ENCODE data around the gene SH3GL1. TPM values are rescaled to one million over a fixed set of nuclear protein-coding genes. Genes with fewer than 3 reads are reported as not detected.

Gene SH3GL1
- polyA plus RNA-seq, 1 of the 3 experiments (the other 2 are of a cell fraction) = 82.8 TPM

DNA sequence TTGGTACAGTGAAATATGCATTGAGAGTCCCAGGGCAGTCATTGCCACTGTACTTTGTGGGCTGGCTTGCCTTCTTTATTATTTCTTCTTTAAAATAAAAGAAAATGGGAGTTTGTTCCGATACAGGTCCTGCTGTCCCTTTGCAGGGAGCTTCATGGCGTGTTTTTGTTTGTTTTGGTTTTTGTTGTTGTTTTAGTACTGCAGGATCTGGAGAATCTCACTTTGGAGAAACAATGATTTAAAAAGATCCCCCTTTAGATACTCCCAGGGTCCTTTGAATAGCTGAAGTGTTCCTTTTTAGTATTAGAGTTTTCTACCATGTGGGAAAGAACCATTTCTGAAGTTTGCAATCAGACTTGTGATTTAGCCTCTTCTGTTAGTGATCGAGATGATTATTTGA lies 13.2 kb upstream of the SH3GL1 start:
- peaks cover 0 to 3% of the 10 kb centered on the region in 2 experiments; a peak in 1 of 4 replicates for H3K4me1 ChIP-seq (ENCODE audit: control insufficient read depth in 1 of 2, insufficient read depth in 2 of 2, low read depth in 1 of 2, low read length in 1 of 2)
- H3K9me2 ChIP-seq = no peaks in the 10 kb centered on the region
- H3K4me3 ChIP-seq (ENCODE audit: low read depth in 2 of 2, low read length in 1 of 2) = no peak overlapping the region
- H2AFZ ChIP-seq (ENCODE audit: low read depth) = no peak overlapping the region
- H3K79me2 ChIP-seq (ENCODE audit: insufficient read depth) = peaks cover 89% of the 10 kb centered on the region
- no peaks in the 10 kb centered on the region for H3K9me3 ChIP-seq
- no peak overlapping the region for H3K27ac ChIP-seq (ENCODE audit: low read depth in 2 of 2, low read length in 1 of 2)
- H3K4me2 ChIP-seq = no peak overlapping the region
- DNase-seq = no peak
- 94% methylated on average over 3 of the region's 3 CpGs for WGBS (ENCODE audit: low lambda C conversion rate)
- 0 out of 2 replicates have a peak, but pooled peaks cover 11% of the 10 kb centered on the region for H4K20me1 ChIP-seq (ENCODE audit: insufficient read depth)
- ChIA-PET CTCF (interaction anchor here (6.3 kb wide), 1 partner anchor 13 kb away, joined by 29 read pairs; the partner anchor contains the start of gene SH3GL1), POLR2A (no interaction called here)
- H3K27me3 ChIP-seq (ENCODE audit: insufficient read depth) = no peaks in the 10 kb centered on the region
- no peak for TF ChIP-seq RFX5 (IDR thresholded peaks at IDR 0.05; ENCODE audit: low read length)
- TF ChIP-seq SIN3A (IDR thresholded peaks at IDR 0.05; ENCODE audit: borderline replicate concordance, low read depth, low read length) = no peak
- TF ChIP-seq SMC3 (IDR thresholded peaks at IDR 0.05; ENCODE audit: low read depth, low read length) = no peak
- TF ChIP-seq, protein P1, sequence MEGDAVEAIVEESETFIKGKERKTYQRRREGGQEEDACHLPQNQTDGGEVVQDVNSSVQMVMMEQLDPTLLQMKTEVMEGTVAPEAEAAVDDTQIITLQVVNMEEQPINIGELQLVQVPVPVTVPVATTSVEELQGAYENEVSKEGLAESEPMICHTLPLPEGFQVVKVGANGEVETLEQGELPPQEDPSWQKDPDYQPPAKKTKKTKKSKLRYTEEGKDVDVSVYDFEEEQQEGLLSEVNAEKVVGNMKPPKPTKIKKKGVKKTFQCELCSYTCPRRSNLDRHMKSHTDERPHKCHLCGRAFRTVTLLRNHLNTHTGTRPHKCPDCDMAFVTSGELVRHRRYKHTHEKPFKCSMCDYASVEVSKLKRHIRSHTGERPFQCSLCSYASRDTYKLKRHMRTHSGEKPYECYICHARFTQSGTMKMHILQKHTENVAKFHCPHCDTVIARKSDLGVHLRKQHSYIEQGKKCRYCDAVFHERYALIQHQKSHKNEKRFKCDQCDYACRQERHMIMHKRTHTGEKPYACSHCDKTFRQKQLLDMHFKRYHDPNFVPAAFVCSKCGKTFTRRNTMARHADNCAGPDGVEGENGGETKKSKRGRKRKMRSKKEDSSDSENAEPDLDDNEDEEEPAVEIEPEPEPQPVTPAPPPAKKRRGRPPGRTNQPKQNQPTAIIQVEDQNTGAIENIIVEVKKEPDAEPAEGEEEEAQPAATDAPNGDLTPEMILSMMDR (IDR thresholded peaks at IDR 0.05) = no peak
- no peak for TF ChIP-seq NRF1 (IDR thresholded peaks at IDR 0.05; ENCODE audit: low read depth, low read length)
- TF ChIP-seq POLR2AphosphoS5 (IDR thresholded peaks at IDR 0.05; ENCODE audit: low read depth, low read length) = no peak
- TF ChIP-seq CHD2 (IDR thresholded peaks at IDR 0.05; ENCODE audit: low read length, partially characterized antibody) = no peak
- TF ChIP-seq TEAD4 (IDR thresholded peaks at IDR 0.05; ENCODE audit: borderline replicate concordance, insufficient read depth) = no peak
- no peak for TF ChIP-seq GATA2 (CRISPR knock-in tag; IDR thresholded peaks at IDR 0.05)
- peaks cover 4 to 36% of the 10 kb centered on the region in 2 experiments for H3K36me3 ChIP-seq (replicated peaks in 1 of 2; ENCODE audit: control insufficient read depth in 1 of 2, insufficient read depth in 2 of 2, low read length in 1 of 2)
- no peak overlapping the region for H3K9ac ChIP-seq
- H3F3A ChIP-seq (replicated peaks; ENCODE audit: insufficient read depth) = peaks cover 3% of the 10 kb centered on the region

DNA sequence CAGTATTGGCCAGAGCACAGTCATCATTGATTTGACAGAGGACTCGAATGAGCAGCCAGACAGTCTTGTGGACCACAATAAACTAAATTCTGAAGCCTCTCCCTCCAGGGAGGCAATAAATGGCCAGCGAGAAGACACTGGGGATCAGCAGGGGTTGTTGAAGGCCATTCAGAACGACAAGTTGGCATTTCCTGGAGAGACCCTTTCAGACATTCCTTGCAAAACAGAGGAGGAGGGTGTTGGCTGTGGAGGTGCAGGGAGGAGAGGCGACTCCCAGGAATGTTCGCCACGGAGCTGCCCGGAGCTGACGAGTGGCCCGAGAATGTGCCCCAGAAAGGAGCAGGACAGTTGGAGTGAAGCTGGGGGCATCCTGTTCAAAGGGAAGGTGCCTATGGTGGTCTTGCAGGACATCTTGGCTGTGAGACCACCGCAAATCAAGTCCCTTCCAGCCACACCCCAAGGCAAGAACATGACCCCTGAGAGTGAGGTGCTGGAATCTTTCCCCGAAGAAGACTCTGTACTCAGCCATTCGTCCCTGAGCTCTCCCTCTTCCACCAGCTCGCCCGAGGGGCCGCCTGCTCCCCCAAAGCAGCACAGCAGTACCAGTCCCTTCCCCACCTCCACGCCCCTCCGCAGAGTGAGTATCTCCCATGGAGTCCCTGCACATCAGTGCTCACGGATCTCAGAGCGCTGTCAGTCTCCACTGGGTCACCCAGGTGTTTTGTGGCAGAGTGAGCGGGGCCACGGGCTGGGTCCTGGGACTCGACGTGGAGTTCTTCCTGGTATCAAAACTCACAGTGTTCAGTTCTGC lies 9.0 kb upstream of the SH3GL1 start:
- Histone ChIP-seq H3K9ac (no peak overlapping the region), H3K4me2 (no peak overlapping the region), H3K9me2 (no peaks in the 10 kb centered on the region), H3K4me3 (ENCODE audit: low read depth in 2 of 2, low read length in 1 of 2) (no peak overlapping the region), H3K27me3 (ENCODE audit: insufficient read depth) (no peaks in the 10 kb centered on the region), H4K20me1 (ENCODE audit: insufficient read depth) (0 out of 2 replicates have a peak, but pooled peaks cover 6% of the 10 kb centered on the region), H3K27ac (ENCODE audit: low read depth in 2 of 2, low read length in 1 of 2) (no peak overlapping the region), H3K79me2 (ENCODE audit: insufficient read depth) (peaks cover 94% of the 10 kb centered on the region), H3K36me3 (replicated peaks in 1 of 2; ENCODE audit: control insufficient read depth in 1 of 2, insufficient read depth in 2 of 2, low read length in 1 of 2) (peaks cover 4 to 31% of the 10 kb centered on the region in 2 experiments), H2AFZ (ENCODE audit: low read depth) (no peak overlapping the region), H3K4me1 (ENCODE audit: control insufficient read depth in 1 of 2, insufficient read depth in 2 of 2, low read depth in 1 of 2, low read length in 1 of 2) (no peaks in the 10 kb centered on the region; a peak in 1 of 4 replicates), H3K9me3 (no peaks in the 10 kb centered on the region), H3F3A (replicated peaks; ENCODE audit: insufficient read depth) (no peaks in the 10 kb centered on the region)
- CTCF ChIA-PET = interaction anchor here (1.0 kb wide), 1 partner anchor 8 kb away, joined by 4 read pairs; no protein-coding TSS in a partner anchor
- DNase-seq = no peak
- WGBS (ENCODE audit: low lambda C conversion rate) = 97% methylated on average over 23 of the region's 23 CpGs
- POLR2A ChIA-PET = interaction anchor here (0.6 kb wide), 1 partner anchor 7 kb away, joined by 5 read pairs; no protein-coding TSS in a partner anchor
- TF ChIP-seq, protein P2, sequence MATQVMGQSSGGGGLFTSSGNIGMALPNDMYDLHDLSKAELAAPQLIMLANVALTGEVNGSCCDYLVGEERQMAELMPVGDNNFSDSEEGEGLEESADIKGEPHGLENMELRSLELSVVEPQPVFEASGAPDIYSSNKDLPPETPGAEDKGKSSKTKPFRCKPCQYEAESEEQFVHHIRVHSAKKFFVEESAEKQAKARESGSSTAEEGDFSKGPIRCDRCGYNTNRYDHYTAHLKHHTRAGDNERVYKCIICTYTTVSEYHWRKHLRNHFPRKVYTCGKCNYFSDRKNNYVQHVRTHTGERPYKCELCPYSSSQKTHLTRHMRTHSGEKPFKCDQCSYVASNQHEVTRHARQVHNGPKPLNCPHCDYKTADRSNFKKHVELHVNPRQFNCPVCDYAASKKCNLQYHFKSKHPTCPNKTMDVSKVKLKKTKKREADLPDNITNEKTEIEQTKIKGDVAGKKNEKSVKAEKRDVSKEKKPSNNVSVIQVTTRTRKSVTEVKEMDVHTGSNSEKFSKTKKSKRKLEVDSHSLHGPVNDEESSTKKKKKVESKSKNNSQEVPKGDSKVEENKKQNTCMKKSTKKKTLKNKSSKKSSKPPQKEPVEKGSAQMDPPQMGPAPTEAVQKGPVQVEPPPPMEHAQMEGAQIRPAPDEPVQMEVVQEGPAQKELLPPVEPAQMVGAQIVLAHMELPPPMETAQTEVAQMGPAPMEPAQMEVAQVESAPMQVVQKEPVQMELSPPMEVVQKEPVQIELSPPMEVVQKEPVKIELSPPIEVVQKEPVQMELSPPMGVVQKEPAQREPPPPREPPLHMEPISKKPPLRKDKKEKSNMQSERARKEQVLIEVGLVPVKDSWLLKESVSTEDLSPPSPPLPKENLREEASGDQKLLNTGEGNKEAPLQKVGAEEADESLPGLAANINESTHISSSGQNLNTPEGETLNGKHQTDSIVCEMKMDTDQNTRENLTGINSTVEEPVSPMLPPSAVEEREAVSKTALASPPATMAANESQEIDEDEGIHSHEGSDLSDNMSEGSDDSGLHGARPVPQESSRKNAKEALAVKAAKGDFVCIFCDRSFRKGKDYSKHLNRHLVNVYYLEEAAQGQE (IDR thresholded peaks at IDR 0.05; ENCODE audit: low read depth, low read length) = no peak
- TF ChIP-seq, protein P1 (IDR thresholded peaks at IDR 0.05) = no peak
- TF ChIP-seq EZH2phosphoT487 (IDR thresholded peaks at IDR 0.05; ENCODE audit: borderline replicate concordance, low read depth) = no peak
